IMR-90 (cell line): ENCODE data around the gene RASGRF2. TPM values are rescaled to one million over a fixed set of nuclear protein-coding genes. Genes with fewer than 3 reads are reported as not detected.

ENCODE experiments used
- ATAC-seq: fragments of 200-7000 bp; cut with Tn5 transposase; 2 replicates; pipeline ENCODE4 v1.9.1; 2020; ENCODE audit warnings: low read depth, mild to moderate bottlenecking, moderate library complexity
- BruUV-seq: library from RNA; stranded (reverse); fragments of 400-500 nt; replicated peaks from 2 replicates; lab custom pipeline; 2021; lab: Mats Ljungman, UMichigan
- CTCF ChIA-PET: fragments of 300-600 bp; formaldehyde crosslinking; extraction: SDS; loops from one replicate; lab custom pipeline; 2021; ENCODE audit warnings: antibody characterized with exemption; lab: Yijun Ruan, JAX
- POLR2A ChIA-PET: fragments of 300-600 bp; sonication (Branson Sonifier 250); formaldehyde crosslinking; loops from one replicate; lab custom pipeline; 2022; ENCODE audit warnings: antibody characterized with exemption; ENCODE audit not compliant: unreplicated experiment; lab: Charles Lee
- DNase-seq: peaks from one replicate; pipeline ENCODE4 v3.0.0; 2013
- H2AFZ ChIP-seq: replicated peaks from 2 replicates; pipeline ENCODE3; 2013; ENCODE audit warnings: low read length, mild to moderate bottlenecking; ENCODE audit not compliant: poor library complexity
- H2AK5ac ChIP-seq: 2 replicates; pipeline ENCODE4 v1.6.1; 2013; ENCODE audit warnings: low read depth, low read length, inconsistent platforms
- H2AK9ac ChIP-seq: replicated peaks from 2 replicates; pipeline ENCODE3; 2013; ENCODE audit warnings: mild to moderate bottlenecking, low read depth, low read length, moderate library complexity; ENCODE audit not compliant: poor library complexity
- H2BK120ac ChIP-seq: 2 replicates; pipeline ENCODE4 v1.6.1; 2013; ENCODE audit warnings: low read depth, low read length, inconsistent platforms
- H2BK15ac ChIP-seq: 3 replicates; pipeline ENCODE4 v1.6.1; 2013; ENCODE audit warnings: low read depth, low read length, inconsistent platforms
- H2BK20ac ChIP-seq: 2 replicates; pipeline ENCODE4 v1.6.1; 2013; ENCODE audit warnings: low read depth, mild to moderate bottlenecking, inconsistent platforms, low read length, moderate library complexity
- H2BK5ac ChIP-seq: 2 replicates; pipeline ENCODE4 v1.6.1; 2013; ENCODE audit warnings: mild to moderate bottlenecking, low read depth, low read length, inconsistent platforms; ENCODE audit not compliant: poor library complexity, severe bottlenecking
- H3K14ac ChIP-seq: replicated peaks from 2 replicates; pipeline ENCODE4 v1.6.1; 2013; ENCODE audit warnings: low read depth, low read length, inconsistent platforms
- H3K18ac ChIP-seq: 2 replicates; pipeline ENCODE4 v1.6.1; 2013; ENCODE audit warnings: low read depth, low read length, control low read depth
- H3K23ac ChIP-seq: 2 replicates; pipeline ENCODE4 v1.6.1; 2013; ENCODE audit warnings: low read depth, low read length, inconsistent platforms
- H3K27ac ChIP-seq: 2 replicates; pipeline ENCODE4 v1.5.1; 2013; ENCODE audit warnings: mild to moderate bottlenecking, control low read depth, low read length; ENCODE audit not compliant: insufficient read depth
- H3K27me3 ChIP-seq: 2 replicates; pipeline ENCODE4 v1.6.1; 2013; ENCODE audit warnings: low read length; ENCODE audit not compliant: control insufficient read depth, insufficient read depth
- H3K36me3 ChIP-seq: 2 replicates; pipeline ENCODE4 v1.6.1; 2013; ENCODE audit warnings: low read length, mixed read lengths; ENCODE audit not compliant: control insufficient read depth, insufficient read depth
- H3K4ac ChIP-seq: 2 replicates; pipeline ENCODE4 v1.6.1; 2013; ENCODE audit warnings: low read depth, low read length, inconsistent platforms
- H3K4me1 ChIP-seq: 2 replicates; pipeline ENCODE4 v1.6.1; 2013; ENCODE audit warnings: low read length, mixed read lengths; ENCODE audit not compliant: control insufficient read depth, insufficient read depth
- H3K4me2 ChIP-seq: 2 replicates; pipeline ENCODE4 v1.6.1; 2013; ENCODE audit warnings: low read depth, mild to moderate bottlenecking, control low read depth, low read length, moderate library complexity
- H3K4me3 ChIP-seq: 2 replicates; pipeline ENCODE4 v1.5.1; 2013; ENCODE audit warnings: low read depth, mild to moderate bottlenecking, control low read depth, low read length, moderate library complexity; ENCODE audit not compliant: insufficient read depth
- H3K56ac ChIP-seq: 2 replicates; pipeline ENCODE4 v1.6.1; 2013; ENCODE audit warnings: low read length, inconsistent platforms; ENCODE audit not compliant: insufficient read depth; ENCODE audit errors: extremely low read depth
- H3K79me1 ChIP-seq, 2 experiments: 2 replicates each; pipeline ENCODE4 v1.6.1; 2013; ENCODE audit warnings: low read length in 2 of 2, inconsistent platforms in 1 of 2, low read depth in 1 of 2
- H3K9ac ChIP-seq: 2 replicates; pipeline ENCODE4 v1.6.1; 2013; ENCODE audit warnings: low read depth, low read length, control low read depth
- H3K9me1 ChIP-seq: 2 replicates; pipeline ENCODE4 v1.6.1; 2013; ENCODE audit warnings: low read length, inconsistent platforms; ENCODE audit not compliant: insufficient read depth
- H3K9me3 ChIP-seq: 2 replicates; pipeline ENCODE4 v1.6.1; 2013; ENCODE audit warnings: low read length; ENCODE audit not compliant: control insufficient read depth, insufficient read depth
- H4K20me1 ChIP-seq: 2 replicates; pipeline ENCODE4 v1.6.1; 2013; ENCODE audit warnings: low read length, inconsistent platforms; ENCODE audit not compliant: insufficient read depth
- H4K5ac ChIP-seq: 2 replicates; pipeline ENCODE4 v1.6.1; 2013; ENCODE audit warnings: mild to moderate bottlenecking, low read depth, low read length, control low read depth
- H4K8ac ChIP-seq, 2 experiments: 2 replicates each; pipeline ENCODE4 v1.6.1; 2013; ENCODE audit warnings: low read depth in 2 of 2, low read length in 2 of 2, control low read depth in 1 of 2, inconsistent platforms in 1 of 2
- H4K91ac ChIP-seq: 2 replicates; pipeline ENCODE4 v1.6.1; 2013; ENCODE audit warnings: low read depth, low read length, inconsistent platforms; ENCODE audit not compliant: insufficient read depth
- BHLHE40 ChIP-seq: fragments of 150-350 bp; IDR thresholded peaks from 2 replicates; pipeline ENCODE4 v1.6.1; 2016; ENCODE audit warnings: mild to moderate bottlenecking, low read depth, low read length
- CHD1 ChIP-seq: IDR thresholded peaks from 2 replicates; pipeline ENCODE4 v1.6.1; 2012; ENCODE audit warnings: low read depth, low read length, improper control_type of control experiment
- FOS ChIP-seq: fragments of 150-350 bp; IDR thresholded peaks from 2 replicates; pipeline ENCODE4 v1.6.1; 2016; ENCODE audit warnings: low read depth, low read length
- MAZ ChIP-seq: IDR thresholded peaks from 2 replicates; pipeline ENCODE4 v1.6.1; 2012; ENCODE audit warnings: low read depth, mild to moderate bottlenecking, low read length, improper control_type of control experiment, moderate library complexity, borderline replicate concordance
- NFE2L2 ChIP-seq: fragments of 150-350 bp; IDR thresholded peaks from 2 replicates; pipeline ENCODE4 v1.6.1; 2016; ENCODE audit warnings: low read depth, mild to moderate bottlenecking, low read length
- RCOR1 ChIP-seq: IDR thresholded peaks from 2 replicates; pipeline ENCODE4 v1.6.1; 2012; ENCODE audit warnings: mild to moderate bottlenecking, low read length, improper control_type of control experiment; ENCODE audit not compliant: insufficient replicate concordance
- WGBS, 2 experiments: methylation state at CpG; one replicate each; pipeline versions ENCODE4 v1.1.5 to v1.1.7; 2013; ENCODE audit warnings: missing lambda C conversion rate in 2 of 2; ENCODE audit not compliant: insufficient read length in 1 of 2; ENCODE audit errors: extremely low coverage in 2 of 2; 5-methylcytosine and 5-hydroxymethylcytosine counted together
- dilution Hi-C: fragments of 300-500 bp; cut with HindIII; formaldehyde crosslinking; loops from one replicate; pipeline ENCODE4 v1.14.3; 2018; ENCODE audit warnings: low sequenced_read_pairs; ENCODE audit not compliant: unreplicated experiment
- in situ Hi-C: fragments of 300-500 bp; cut with MboI; formaldehyde crosslinking; loops from 3 replicates; pipeline ENCODE4 v1.14.3; 2019; ENCODE audit warnings: low sequenced_read_pairs, inconsistent platforms, mixed read lengths
- intact Hi-C: fragments of 100-400 bp; cut with micrococcal nuclease; formaldehyde crosslinking; loops from 2 replicates; pipeline ENCODE4 v1.10.0; 2022
- polyA plus RNA-seq, 3 experiments: library from polyadenylated mRNA; depleted of rRNA; stranded (reverse); fragments of >200 nt; gene quantifications; 2 replicates each; pipeline ENCODE4 v1.2.3, GENCODE V29; 2012; ENCODE audit warnings: low replicate concordance in 1 of 3
- total RNA-seq: library from RNA; depleted of rRNA; stranded (reverse); fragments of >200 nt; gene quantifications from 2 replicates; pipeline ENCODE4 v1.2.3, GENCODE V29; 2012

The RASGRF2 gene
- total and polyA plus RNA-seq, 2 of the 4 experiments (the other 2 are of a cell fraction): 2.9 to 5.0 TPM

GRCh38 chr5:81226286-81226685 lies 266.1 kb downstream of the RASGRF2 start:
- TSS peak; percentile 35 for BruUV-seq
- intact Hi-C loops (no loop called here), in situ Hi-C loops (no loop called here), dilution Hi-C loops (no loop called here)
- H4K5ac ChIP-seq: no peak overlapping the region
- no peak overlapping the region for H2BK120ac ChIP-seq
- H3K4ac ChIP-seq: no peak overlapping the region
- H3K27ac ChIP-seq: no peak overlapping the region
- H2AK5ac ChIP-seq: no peak overlapping the region
- DNase-seq (no peak), ATAC-seq (no peak)
- no peaks in the 10 kb centered on the region for H3K79me1 ChIP-seq
- H4K20me1 ChIP-seq: no peaks in the 10 kb centered on the region
- peaks cover 5% of the 10 kb centered on the region; the same call in 1 of the 2 replicates for H3K36me3 ChIP-seq
- H3K14ac ChIP-seq: no peak overlapping the region
- H2BK15ac ChIP-seq: no peak overlapping the region
- no peak overlapping the region for H4K8ac ChIP-seq
- ChIA-PET POLR2A (no interaction called here), CTCF (no interaction called here)
- peaks cover 6% of the 10 kb centered on the region; the same call in 1 of the 2 replicates for H3K9me1 ChIP-seq
- no peak overlapping the region for H2AFZ ChIP-seq
- no peaks in the 10 kb centered on the region for H3K27me3 ChIP-seq
- TF ChIP-seq RCOR1 (no peak), NFE2L2 (no peak), BHLHE40 (no peak), FOS (no peak), MAZ (no peak), CHD1 (no peak)
- H3K4me1 ChIP-seq: no peaks in the 10 kb centered on the region
- no CpG with 5 or more reads among the region's 2 CpGs for WGBS, 2 experiments
- H3K4me3 ChIP-seq: no peak overlapping the region
- H3K9ac ChIP-seq: no peak overlapping the region
- no peak overlapping the region for H2BK20ac ChIP-seq
- no peak overlapping the region for H3K56ac ChIP-seq
- no peak overlapping the region for H3K4me2 ChIP-seq
- no peak overlapping the region for H2AK9ac ChIP-seq
- H3K18ac ChIP-seq: no peak overlapping the region
- no peak overlapping the region for H2BK5ac ChIP-seq
- H3K23ac ChIP-seq: no peak overlapping the region
- no peak overlapping the region for H4K91ac ChIP-seq
- no peaks in the 10 kb centered on the region for H3K9me3 ChIP-seq
